ENCODE results near the gene FAM149B1.

The FAM149B1 gene

DNA sequence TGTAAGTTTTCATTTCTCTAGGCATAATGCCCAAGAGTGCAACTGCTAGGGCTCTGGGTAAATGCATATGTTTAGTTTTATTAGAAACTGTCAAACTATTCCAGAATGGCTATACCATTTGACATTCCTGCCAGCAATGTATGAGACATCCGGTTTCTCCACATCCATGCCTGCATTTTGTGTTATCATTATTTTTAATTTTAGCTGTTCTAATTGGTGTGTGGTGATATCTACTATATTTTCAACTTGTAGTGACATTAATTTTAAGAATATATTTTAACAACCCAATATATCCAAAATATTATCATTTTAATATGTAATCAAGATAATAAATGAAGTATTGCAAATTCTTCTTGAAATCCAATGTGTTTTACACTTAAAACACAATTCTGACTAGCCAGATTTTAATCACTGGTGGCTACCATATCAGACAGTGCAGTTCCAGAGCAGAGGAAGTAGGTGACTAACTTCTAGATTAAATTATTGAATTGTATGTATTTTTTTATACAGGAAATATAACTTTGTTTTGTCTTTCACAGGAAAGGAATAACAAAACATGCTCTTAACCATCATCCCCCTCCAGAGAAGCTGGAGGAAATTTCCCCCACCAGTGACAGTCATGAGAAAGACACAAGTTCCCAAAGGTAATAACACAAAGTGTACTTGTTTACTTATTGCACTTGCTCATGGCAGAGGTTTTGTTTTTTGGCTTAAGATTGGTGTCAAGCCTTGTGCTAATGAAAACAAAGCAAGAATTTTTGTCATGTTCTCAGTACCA, 6.4 kb downstream of the FAM149B1 start:
- DNase-seq (ENCODE audit: low spot score), result no peak

- DNase-seq (ENCODE audit: low spot score), result no peak
Observed at GRCh38 chr10:73182568-73182967, 14.6 kb downstream of the FAM149B1 start.

DNA sequence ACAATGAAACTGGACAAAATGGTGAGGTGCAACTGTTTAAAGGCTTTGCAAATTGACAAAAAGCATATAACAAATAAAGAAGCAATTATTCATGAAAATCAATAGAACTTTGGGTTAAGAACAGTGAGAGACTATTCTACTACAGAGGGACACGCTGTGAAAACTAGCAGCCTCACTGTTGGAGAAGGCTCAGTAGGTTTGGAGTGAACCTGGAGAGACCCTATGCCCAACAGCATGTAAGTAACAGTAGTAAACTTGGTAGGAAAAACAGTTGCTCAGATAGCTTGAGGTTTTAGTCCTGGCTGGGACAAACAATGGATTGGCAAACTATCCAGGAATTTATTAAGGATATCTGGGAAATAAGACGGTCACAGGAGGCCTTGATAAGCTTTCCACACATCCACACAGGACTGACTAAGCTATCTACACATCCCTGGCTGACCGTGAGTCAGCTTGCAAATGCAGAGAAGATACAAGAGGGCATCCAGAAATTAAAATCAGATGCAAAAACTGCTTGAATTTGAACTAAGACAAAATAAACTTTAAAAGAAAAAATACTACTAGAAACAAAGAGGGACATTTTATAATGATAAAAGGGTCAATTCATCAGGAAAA, 15.9 kb downstream of the FAM149B1 start:
- DNase-seq (ENCODE audit: low spot score), result no peak

- DNase-seq (ENCODE audit: low spot score), result no peak
Observed at GRCh38 chr10:73186266-73186665, 18.3 kb downstream of the FAM149B1 start.

GRCh38 chr10:73190188-73190587, 22.3 kb downstream of the FAM149B1 start:
- no peak for DNase-seq (ENCODE audit: low spot score)

- no peak for DNase-seq (ENCODE audit: low spot score)
Observed at GRCh38 chr10:73205081-73205480, 37.2 kb downstream of the FAM149B1 start.

DNA sequence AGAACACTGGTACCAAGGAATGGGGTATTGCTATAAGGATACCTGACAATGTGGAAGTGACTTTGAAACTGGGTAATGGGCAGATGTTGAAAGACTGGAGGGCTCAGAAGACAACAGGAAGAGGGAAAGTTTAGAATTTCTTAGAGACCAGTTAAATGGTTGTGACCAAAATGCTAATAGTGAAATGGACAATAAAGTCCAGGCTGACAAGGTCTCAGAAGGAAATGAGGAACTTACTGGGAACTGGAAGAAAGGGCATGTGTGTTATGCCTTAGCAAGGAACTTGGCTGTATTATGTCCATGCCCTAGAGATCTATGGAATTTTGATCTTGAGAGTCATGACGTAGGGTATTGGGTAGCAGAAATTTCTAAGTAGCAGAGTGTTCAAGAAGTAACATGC, 38.0 kb downstream of the FAM149B1 start:
- no peak for DNase-seq (ENCODE audit: low spot score)

DNA sequence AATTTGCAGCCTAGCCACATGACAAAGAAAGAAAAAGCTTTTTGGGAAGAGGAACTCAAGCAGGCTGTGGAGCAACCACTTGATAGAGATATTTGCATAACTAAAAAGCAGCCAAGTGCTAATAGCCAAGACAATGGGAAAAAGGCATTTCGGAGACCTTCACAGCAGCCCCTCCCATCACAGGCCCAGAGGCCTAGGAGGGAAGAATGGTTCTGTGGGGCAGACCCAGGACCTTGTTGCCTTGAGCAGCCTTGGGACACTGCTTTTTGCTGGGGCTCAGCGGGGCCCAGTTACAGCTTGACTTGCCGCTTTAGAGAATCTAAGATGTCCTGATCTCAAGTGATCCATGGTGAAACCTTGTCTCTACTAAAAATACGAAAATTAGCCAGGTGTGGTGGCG, 38.5 kb downstream of the FAM149B1 start:
- no peak for DNase-seq (ENCODE audit: low spot score)

DNA sequence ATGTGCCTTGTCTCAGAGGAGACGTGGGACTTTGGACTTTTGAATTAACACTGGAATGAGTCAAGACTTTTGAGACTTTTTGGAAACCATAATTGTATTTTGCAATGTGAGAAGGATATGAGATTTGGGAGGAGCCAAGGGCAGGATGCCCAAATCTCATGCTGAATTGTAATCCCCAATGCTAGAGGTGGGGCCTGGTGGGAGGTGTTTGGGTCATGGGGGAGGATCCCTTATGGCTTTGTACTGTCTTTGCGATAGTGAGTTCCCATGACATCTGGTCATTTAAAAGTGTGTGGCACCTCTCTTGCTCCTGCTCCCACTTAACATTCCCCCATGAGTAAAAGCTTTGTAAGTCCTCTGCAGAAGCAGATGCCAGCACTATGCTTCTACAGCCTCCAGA, 40.0 kb downstream of the FAM149B1 start:
- DNase-seq (ENCODE audit: low spot score), result no peak

- DNase-seq (ENCODE audit: low spot score), result peak; percentile 36
Observed at GRCh38 chr10:73209705-73210104, 41.8 kb downstream of the FAM149B1 start.

DNA sequence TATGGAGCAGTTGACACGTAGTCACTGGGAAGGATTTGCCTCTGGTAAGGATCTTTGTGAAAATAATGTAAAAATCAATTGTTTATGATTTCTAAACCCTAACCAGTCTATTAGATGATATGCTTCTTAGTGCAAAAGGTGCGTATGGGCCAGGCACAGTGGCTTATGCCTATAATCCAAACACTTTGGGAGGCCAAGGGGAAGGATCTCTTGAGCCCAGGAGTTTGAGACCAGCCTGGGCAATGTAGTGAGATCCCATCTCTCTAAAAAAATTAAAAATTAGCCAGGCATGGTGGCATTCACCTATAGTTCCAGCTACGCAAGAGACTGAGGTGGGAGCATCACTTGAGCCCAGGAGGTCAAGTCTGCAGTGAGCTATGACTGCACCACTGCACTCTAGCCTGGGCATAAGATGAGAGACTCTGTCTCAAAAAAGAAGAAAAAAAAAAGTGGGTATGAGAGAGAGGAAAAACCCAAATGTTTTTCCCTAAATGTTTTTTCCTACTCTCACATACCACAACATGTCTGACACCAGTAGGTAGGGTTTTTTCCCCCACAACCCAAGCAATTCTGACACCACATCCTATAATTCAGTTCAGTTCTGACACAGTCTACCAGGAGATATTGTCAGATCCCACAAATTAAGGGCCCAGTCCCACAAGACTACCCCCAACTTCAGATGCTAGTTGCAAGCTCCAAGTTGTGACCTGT, 42.6 kb downstream of the FAM149B1 start:
- no peak for DNase-seq (ENCODE audit: low spot score)

GRCh38 chr10:73211106-73211811, 43.3 kb downstream of the FAM149B1 start:
- no peak for DNase-seq (ENCODE audit: low spot score)

- no peak for DNase-seq (ENCODE audit: low spot score)
Observed at GRCh38 chr10:73215749-73216148, 47.8 kb downstream of the FAM149B1 start.

GRCh38 chr10:73217628-73218027, 49.7 kb downstream of the FAM149B1 start:
- no peak for DNase-seq (ENCODE audit: low spot score)

- peak; percentile 11 for DNase-seq (ENCODE audit: low spot score)
Observed at GRCh38 chr10:73218431-73219191, 50.7 kb downstream of the FAM149B1 start.

DNA sequence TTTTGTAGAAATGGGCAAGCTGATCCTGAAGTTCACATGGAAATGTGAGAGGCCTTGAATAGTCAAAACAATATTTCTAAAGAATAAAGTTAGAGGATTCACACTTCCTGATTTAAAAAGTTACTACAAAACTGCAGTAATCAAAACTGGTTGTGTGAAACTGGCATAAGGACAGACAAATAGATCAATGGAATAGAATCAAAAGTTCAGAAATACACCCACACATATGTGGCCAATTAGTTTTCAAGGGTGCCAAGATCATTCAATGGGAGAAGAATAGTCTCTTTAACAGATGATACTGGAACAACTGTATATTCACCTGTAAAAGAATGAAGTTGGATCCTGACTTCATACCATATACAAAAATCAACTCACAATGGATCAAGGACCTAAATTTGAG, 51.5 kb downstream of the FAM149B1 start:
- DNase-seq (ENCODE audit: low spot score), result no peak

DNA sequence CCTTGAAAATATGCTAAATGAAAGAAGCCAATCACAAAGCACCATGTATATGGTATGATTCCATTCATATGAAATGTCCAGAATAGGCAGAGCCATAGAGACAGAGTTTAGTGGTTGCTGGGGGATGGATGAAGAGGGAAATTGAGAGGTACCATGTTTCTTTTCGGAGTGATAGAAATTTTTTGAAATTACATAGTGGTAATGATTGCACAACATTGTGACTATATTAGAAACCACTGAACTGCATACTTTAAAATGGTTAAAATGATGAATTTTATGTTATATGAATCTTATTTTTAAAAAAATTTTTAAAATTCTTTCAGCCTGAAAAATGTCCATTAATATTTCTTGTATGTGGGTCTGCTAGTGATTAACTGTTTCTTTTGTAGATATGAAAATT, 53.1 kb downstream of the FAM149B1 start:
- DNase-seq (ENCODE audit: low spot score), result no peak

DNA sequence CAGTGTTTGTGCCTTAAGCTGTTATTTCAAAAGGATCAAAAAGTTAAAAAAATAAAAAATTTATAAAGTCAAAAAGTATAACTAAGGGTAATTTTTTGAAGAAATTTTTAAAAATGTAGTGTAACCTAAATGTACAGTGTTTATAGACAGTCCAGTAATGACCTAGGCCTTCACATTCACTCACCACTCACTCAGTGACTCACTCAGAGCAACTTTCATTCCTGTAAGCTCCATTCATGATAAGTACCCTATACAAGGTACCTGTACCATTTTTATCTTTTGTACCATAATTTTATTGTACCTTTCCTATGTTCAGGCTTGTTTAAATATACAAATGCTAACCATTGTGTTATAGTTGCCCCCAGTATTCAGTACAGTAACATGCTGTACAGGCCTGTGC, 57.6 kb downstream of the FAM149B1 start:
- no peak for DNase-seq (ENCODE audit: low spot score)

DNA sequence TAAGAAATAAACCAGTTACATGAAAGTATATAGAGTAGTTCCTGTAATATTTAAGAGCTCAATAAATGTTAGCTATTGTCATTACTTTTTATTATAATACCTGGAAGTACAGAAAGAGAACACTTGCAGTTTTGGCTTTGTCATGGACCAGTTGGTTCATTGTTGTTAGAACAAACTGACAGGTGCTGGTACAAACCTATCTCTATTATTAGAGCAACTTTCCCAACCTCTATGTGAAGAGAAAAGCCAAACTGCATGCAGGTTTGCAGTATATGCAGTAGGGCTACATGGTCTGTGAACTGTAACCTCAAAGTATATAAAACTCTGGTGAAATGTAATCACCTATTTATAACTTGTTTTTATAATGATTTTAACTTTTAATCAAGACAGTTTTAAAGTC, 58.7 kb downstream of the FAM149B1 start:
- no peak for DNase-seq (ENCODE audit: low spot score)

- DNase-seq (ENCODE audit: low spot score), result no peak
Observed at GRCh38 chr10:73228247-73228646, 60.3 kb downstream of the FAM149B1 start.

DNA sequence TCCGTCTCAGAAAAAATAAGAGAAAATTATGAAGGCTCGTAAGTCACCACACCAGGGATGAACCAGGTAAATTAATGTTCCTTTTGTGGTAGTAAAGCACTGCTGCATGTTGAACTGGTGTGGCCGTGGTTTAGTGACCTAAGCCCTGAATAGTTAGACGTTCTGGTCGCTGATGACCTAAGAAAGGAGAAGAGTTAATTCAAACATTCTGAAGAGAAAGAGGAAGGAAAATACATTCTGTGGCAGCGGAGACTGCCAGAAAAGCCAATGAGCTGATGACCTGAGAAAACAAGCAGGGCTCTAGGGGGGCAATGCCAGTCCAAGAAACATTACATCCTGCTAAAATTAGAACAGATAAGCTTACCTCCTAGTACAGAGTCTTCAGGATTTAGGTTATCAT, 61.6 kb downstream of the FAM149B1 start:
- no peak for DNase-seq (ENCODE audit: low spot score)

GRCh38 chr10:73232887-73233286, 65.0 kb downstream of the FAM149B1 start:
- no peak for DNase-seq (ENCODE audit: low spot score)
